ENCODE measurements around the gene ASTL. TPM values are rescaled to one million over a fixed set of nuclear protein-coding genes. Genes with fewer than 3 reads are reported as not detected.

Gene ASTL
- total RNA-seq, 4 donors from 2014 or later = not detected

DNA sequence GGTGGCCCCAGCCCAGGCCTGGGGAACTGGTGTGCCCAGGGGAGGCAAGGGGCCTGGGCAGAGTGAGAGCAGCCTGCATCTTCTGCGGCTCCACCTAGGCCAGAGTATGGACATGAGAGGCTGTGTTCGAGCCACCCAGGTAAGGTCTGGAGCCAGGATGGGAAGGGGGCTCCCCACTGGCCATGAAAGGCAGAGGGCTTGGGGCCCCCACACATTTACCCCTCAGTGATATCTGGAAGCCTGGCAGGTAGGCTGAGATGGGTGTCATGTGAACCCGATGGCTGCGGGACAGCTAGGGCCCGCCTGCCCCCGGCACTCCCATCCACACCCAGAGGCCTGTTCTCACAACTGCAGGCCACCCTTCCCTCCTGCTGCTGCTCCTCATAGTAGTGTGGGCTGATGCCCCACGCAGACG is 35.1 kb downstream of the ASTL start:
- intact Hi-C loops (cut with DNase I; ENCODE audit: low total_unique reads) = no loop called here
- no peak overlapping the region for H3K27ac ChIP-seq
- H3K9me3 ChIP-seq = peaks cover 0 to 4% of the 10 kb centered on the region in 2 donors
- no peaks in the 10 kb centered on the region for H3K27me3 ChIP-seq
- no peaks in the 10 kb centered on the region for H3K36me3 ChIP-seq
- TF ChIP-seq POLR2A (IDR thresholded peaks at IDR 0.05) = no peak
- TF ChIP-seq, protein P1, sequence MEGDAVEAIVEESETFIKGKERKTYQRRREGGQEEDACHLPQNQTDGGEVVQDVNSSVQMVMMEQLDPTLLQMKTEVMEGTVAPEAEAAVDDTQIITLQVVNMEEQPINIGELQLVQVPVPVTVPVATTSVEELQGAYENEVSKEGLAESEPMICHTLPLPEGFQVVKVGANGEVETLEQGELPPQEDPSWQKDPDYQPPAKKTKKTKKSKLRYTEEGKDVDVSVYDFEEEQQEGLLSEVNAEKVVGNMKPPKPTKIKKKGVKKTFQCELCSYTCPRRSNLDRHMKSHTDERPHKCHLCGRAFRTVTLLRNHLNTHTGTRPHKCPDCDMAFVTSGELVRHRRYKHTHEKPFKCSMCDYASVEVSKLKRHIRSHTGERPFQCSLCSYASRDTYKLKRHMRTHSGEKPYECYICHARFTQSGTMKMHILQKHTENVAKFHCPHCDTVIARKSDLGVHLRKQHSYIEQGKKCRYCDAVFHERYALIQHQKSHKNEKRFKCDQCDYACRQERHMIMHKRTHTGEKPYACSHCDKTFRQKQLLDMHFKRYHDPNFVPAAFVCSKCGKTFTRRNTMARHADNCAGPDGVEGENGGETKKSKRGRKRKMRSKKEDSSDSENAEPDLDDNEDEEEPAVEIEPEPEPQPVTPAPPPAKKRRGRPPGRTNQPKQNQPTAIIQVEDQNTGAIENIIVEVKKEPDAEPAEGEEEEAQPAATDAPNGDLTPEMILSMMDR (IDR thresholded peaks at IDR 0.05) = no peak
- no peak overlapping the region for H3K4me3 ChIP-seq
- no peaks in the 10 kb centered on the region for H3K4me1 ChIP-seq
- DNase-seq = peak in 1 of 2 donors; percentile 7

DNA sequence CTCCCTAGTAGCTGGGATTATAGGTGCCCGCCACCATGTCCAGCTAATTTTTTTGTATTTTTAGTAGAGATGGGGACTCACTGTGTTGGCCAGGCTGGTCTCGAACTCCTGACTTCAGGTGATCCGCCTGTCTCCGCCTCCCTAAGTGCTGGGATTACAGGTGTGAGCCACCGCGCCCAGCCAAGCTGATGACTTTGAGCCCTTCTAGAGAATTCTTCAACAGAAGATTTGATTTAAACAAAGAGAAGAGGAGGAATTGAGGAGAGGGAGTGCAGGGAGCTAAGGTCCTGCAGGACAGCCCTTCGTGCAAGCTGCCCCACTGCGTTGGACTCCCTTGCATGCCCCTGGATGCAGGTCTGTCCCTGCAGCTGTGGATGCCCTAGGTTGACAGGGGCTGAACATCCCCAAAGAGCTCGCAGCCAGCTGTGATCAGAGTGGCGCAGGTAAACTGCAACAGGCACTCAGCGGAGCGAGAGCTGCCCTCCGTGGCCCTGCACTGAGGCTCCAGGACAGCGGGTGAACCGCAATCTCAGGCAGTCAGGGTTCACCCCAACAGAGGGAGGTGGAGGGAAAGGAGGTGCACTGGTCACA is 35.6 kb downstream of the ASTL start:
- TF ChIP-seq, protein P1 (IDR thresholded peaks at IDR 0.05) = no peak

GRCh38 chr2:96100893-96101304 is 37.4 kb downstream of the ASTL start:
- Histone ChIP-seq H3K27ac (no peak overlapping the region), H3K9me3 (peaks cover 0 to 4% of the 10 kb centered on the region in 2 donors)
- DNase-seq = no peak

More for the DNA sequence above, 35.6 kb downstream of the ASTL start:
- Histone ChIP-seq H3K27ac (no peak overlapping the region), H3K4me3 (no peak overlapping the region), H3K9me3 (peaks cover 0 to 4% of the 10 kb centered on the region in 2 donors), H3K4me1 (no peaks in the 10 kb centered on the region), H3K27me3 (no peaks in the 10 kb centered on the region), H3K36me3 (no peaks in the 10 kb centered on the region)
- DNase-seq = peak in 1 of 2 donors; percentile 12
- intact Hi-C loops (cut with DNase I; ENCODE audit: low total_unique reads) = no loop called here

DNA sequence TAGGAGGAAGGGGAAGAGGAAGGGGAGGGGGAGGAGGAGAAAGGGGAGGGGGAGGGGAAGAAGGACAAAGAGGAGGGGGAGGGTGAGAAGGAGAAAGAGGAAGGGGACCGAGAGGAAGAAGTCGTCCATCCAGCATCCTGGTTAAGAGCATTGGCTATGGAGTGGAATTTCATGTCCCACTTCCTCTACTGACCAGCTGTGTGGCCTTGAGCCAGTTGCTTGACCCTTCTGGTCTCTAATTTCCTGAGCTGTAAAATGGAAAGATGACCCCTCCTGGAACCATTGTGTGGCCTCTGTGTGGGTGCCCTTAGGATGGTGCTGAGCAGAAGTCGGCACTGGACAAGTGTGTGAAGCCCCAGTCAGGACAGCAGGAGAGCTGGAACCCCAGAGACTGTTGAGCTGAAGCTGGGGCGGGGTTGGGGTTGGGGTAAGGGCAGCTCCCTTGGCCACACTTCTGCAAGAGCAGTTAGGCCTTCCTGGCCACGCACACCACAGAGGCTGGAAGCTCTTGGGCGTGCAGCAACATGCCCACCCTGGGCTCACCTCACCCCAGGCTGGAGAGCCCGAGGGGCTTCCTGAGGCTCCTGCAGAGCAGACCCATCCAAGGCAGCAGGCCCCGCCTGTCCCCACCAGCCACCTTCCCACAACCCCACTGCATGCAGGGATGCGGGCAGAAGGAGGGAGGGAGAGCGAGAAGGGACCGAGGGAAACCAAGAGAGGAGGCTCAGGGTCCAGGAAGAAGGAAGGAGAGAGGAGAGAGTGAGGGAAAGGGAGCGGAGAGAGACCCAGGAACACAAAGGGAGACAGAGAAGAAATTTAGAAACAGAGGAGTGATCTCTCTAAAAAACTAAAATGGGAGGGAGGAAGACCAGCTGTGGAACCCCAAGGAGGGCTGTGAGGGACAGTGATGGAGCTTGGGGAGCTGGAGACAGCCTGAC is 38.2 kb downstream of the ASTL start:
- Histone ChIP-seq H3K27ac (no peak overlapping the region), H3K4me3 (no peak overlapping the region), H3K9me3 (no peaks in the 10 kb centered on the region), H3K4me1 (no peaks in the 10 kb centered on the region), H3K36me3 (no peaks in the 10 kb centered on the region), H3K27me3 (no peaks in the 10 kb centered on the region)
- intact Hi-C loops (cut with DNase I; ENCODE audit: low total_unique reads) = no loop called here
- TF ChIP-seq POLR2A (IDR thresholded peaks at IDR 0.05) = no peak
- TF ChIP-seq, protein P1 (IDR thresholded peaks at IDR 0.05) = no peak
- DNase-seq = peak; percentile 7 to 8

More at GRCh38 chr2:96100893-96101304, 37.4 kb downstream of the ASTL start:
- Histone ChIP-seq H3K27me3 (no peaks in the 10 kb centered on the region), H3K4me3 (no peak overlapping the region), H3K36me3 (no peaks in the 10 kb centered on the region), H3K4me1 (no peaks in the 10 kb centered on the region)
- intact Hi-C loops (cut with DNase I; ENCODE audit: low total_unique reads) = no loop called here
- TF ChIP-seq, protein P1 (IDR thresholded peaks at IDR 0.05) = no peak
- TF ChIP-seq POLR2A (IDR thresholded peaks at IDR 0.05) = no peak

Measured in uterus (tissue), 4 donors.